MM.1S (cell line): ENCODE measurements around the gene CUL5.

Experiments
- EZH2 ChIP-seq: fragments of 300-600 bp; sonication (generic); optimal IDR thresholded peaks from 2 replicates; pipeline ENCODE3; 2017; ENCODE audit warnings: low read depth, mild to moderate bottlenecking, antibody characterized with exemption, low read length, mixed read lengths
- EZH2phosphoT487 ChIP-seq: fragments of 300-600 bp; sonication (generic); IDR thresholded peaks from 2 replicates; pipeline ENCODE4 v1.6.1; 2018; ENCODE audit warnings: antibody characterized with exemption, low read length
- TF ChIP-seq, protein P1 (sequence below): fragments of 300-600 bp; sonication (generic); IDR thresholded peaks from 2 replicates; pipeline ENCODE4 v1.5.1; 2016; ENCODE audit warnings: antibody characterized with exemption, low read length, mixed read lengths

DNA sequence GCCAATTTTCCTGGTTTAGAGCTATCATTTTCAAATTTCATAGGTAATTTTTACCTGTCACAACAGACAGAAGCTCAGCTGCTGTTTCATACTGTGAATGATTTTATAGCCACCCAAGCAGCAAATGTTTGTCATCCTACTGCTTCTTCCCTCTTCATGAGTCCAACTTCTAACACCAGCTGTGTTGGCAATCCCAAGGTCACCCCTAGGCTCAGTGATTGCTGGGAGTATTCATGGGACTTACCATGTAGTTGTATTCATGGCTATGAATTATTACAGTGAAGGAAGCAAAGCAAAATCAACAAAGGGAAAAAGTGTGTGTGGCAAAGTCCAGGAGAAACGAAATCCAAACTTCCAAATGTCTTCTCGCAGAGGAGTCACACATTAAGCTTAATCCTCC, 28.5 kb downstream of the CUL5 start:
- TF ChIP-seq, protein P1, sequence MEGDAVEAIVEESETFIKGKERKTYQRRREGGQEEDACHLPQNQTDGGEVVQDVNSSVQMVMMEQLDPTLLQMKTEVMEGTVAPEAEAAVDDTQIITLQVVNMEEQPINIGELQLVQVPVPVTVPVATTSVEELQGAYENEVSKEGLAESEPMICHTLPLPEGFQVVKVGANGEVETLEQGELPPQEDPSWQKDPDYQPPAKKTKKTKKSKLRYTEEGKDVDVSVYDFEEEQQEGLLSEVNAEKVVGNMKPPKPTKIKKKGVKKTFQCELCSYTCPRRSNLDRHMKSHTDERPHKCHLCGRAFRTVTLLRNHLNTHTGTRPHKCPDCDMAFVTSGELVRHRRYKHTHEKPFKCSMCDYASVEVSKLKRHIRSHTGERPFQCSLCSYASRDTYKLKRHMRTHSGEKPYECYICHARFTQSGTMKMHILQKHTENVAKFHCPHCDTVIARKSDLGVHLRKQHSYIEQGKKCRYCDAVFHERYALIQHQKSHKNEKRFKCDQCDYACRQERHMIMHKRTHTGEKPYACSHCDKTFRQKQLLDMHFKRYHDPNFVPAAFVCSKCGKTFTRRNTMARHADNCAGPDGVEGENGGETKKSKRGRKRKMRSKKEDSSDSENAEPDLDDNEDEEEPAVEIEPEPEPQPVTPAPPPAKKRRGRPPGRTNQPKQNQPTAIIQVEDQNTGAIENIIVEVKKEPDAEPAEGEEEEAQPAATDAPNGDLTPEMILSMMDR: no peak
- no peak for TF ChIP-seq EZH2
- TF ChIP-seq EZH2phosphoT487: no peak
